Activated T-helper 9 cell treated with anti-CD3 and anti-CD28 coated beads, Interleukin-2, amount 50 U/mL, for 16 hours (primary cell): Measurements from ENCODE around the gene SGCB.
"Not testable (repeated sequence)": the region's sequence is repeated elsewhere in the genome, so short reads cannot be mapped to it uniquely, and the experiment has no call there.

Experiments
- DNase-seq: peaks from one replicate; pipeline ENCODE4 v3.0.0-alpha.2; 2020; ENCODE audit warnings: low read depth

Gene SGCB

GRCh38 chr4:52038103-52038912 is at the start of gene SGCB:
Gene SGCB (minus strand): TSS chr4:52038299. CDS start chr4:52038259, 40 bp downstream.
- peak; percentile 62 for DNase-seq

- DNase-seq = not testable (repeated sequence)
Observed at GRCh38 chr4:52086425-52086824, 48.3 kb upstream of the SGCB start.

GRCh38 chr4:52081216-52081615 is 43.1 kb upstream of the SGCB start:
- no peak for DNase-seq

GRCh38 chr4:52079659-52080058 is 41.6 kb upstream of the SGCB start:
- no peak for DNase-seq

GRCh38 chr4:52076731-52077130 is 38.6 kb upstream of the SGCB start:
- no peak for DNase-seq

- DNase-seq = no peak
Observed at GRCh38 chr4:52071791-52072546, 33.9 kb upstream of the SGCB start.

- no peak for DNase-seq
Observed at GRCh38 chr4:52069571-52069970, 31.5 kb upstream of the SGCB start.

- DNase-seq = no peak
Observed at GRCh38 chr4:52059372-52059771, 21.3 kb upstream of the SGCB start.

- no peak for DNase-seq
Observed at GRCh38 chr4:52058275-52058674, 20.2 kb upstream of the SGCB start.

- DNase-seq = no peak
Observed at GRCh38 chr4:52057196-52057595, 19.1 kb upstream of the SGCB start.

GRCh38 chr4:52054254-52054653 is 16.2 kb upstream of the SGCB start:
- no peak for DNase-seq

- no peak for DNase-seq
Observed at GRCh38 chr4:52052475-52052780, 14.3 kb upstream of the SGCB start.

GRCh38 chr4:52051615-52052474 is 13.7 kb upstream of the SGCB start:
- no peak for DNase-seq

GRCh38 chr4:52051213-52051614 is 13.1 kb upstream of the SGCB start, which contains the start of gene SPATA18:
Gene SPATA18 (plus strand): TSS chr4:52051304. CDS start chr4:52051705, 401 bp downstream.
- no peak for DNase-seq

- no peak for DNase-seq
Observed at GRCh38 chr4:52049266-52049665, 11.2 kb upstream of the SGCB start.

GRCh38 chr4:52045028-52045427 is 6.9 kb upstream of the SGCB start:
- DNase-seq = no peak

GRCh38 chr4:52037689-52038102 is 403 bp downstream of the SGCB start:
- no peak for DNase-seq

GRCh38 chr4:52036886-52037530 is 1.1 kb downstream of the SGCB start:
- no peak for DNase-seq

GRCh38 chr4:52035190-52035589 is 2.9 kb downstream of the SGCB start:
- no peak for DNase-seq

- no peak for DNase-seq
Observed at GRCh38 chr4:52032005-52032404, 6.1 kb downstream of the SGCB start.

- DNase-seq = no peak
Observed at GRCh38 chr4:52028970-52029369, 9.1 kb downstream of the SGCB start.
